GM12878 (cell line): ENCODE measurements around the gene CFAP126. TPM values are rescaled to one million over a fixed set of nuclear protein-coding genes. Genes with fewer than 3 reads are reported as not detected.

Source experiments
- ATAC-seq: fragments of 200-7000 bp; cut with Tn5 transposase; 3 replicates; pipeline ENCODE4 v1.9.1; 2020; ENCODE audit warnings: mild to moderate bottlenecking, moderate library complexity
- BruUV-seq: library from RNA; stranded (reverse); fragments of 400-500 nt; replicated peaks from 2 replicates; lab custom pipeline; 2021; lab: Mats Ljungman, UMichigan
- CTCF ChIA-PET: fragments of 300-600 bp; sonication (Branson Sonifier 250); formaldehyde crosslinking; extraction: SDS; loops from one replicate; lab custom pipeline; 2021; ENCODE audit warnings: inconsistent platforms; lab: Yijun Ruan, JAX
- POLR2A ChIA-PET: fragments of 350-600 bp; formaldehyde crosslinking; extraction: SDS; loops from one replicate; lab custom pipeline; 2021; ENCODE audit warnings: inconsistent platforms; lab: Charles Lee
- RAD21 ChIA-PET: fragments of 300-600 bp; sonication (Branson Sonifier 250); formaldehyde crosslinking; loops from one replicate; lab custom pipeline; 2023; ENCODE audit warnings: antibody characterized with exemption; ENCODE audit not compliant: unreplicated experiment; lab: Charles Lee
- SMC1A ChIA-PET: fragments of 300-600 bp; sonication (Branson Sonifier 250); formaldehyde crosslinking; loops from one replicate; lab custom pipeline; 2023; ENCODE audit not compliant: unreplicated experiment, uncharacterized antibody; lab: Charles Lee
- DNase-seq: peaks from one replicate; pipeline ENCODE4 v3.0.0-alpha.2; 2011; ENCODE audit warnings: low read depth, low spot score
- FAIRE-seq: peaks from 3 replicates; lab custom pipeline; 2011; peaks lifted over from hg19 to GRCh38; lab: Jason Lieb, UNC
- H2AFZ ChIP-seq: 2 replicates; pipeline ENCODE4 v1.6.0; 2011; ENCODE audit warnings: low read depth, low read length, control low read depth; ENCODE audit not compliant: control insufficient read depth
- H3K27ac ChIP-seq: 2 replicates; pipeline ENCODE4 v1.5.1; 2011; ENCODE audit warnings: control low read depth; ENCODE audit not compliant: control insufficient read depth, insufficient read depth
- H3K27me3 ChIP-seq, 2 experiments: replicated peaks in 1 of 2; 2 replicates each; pipeline versions ENCODE4 v1.6.0 to v1.6.1; 2011; ENCODE audit warnings: low read length in 1 of 2; ENCODE audit not compliant: control insufficient read depth in 2 of 2, insufficient read depth in 2 of 2
- H3K36me3 ChIP-seq, 2 experiments: 2 replicates each; pipeline ENCODE4 v1.5.1; 2011; ENCODE audit warnings: low read length in 1 of 2; ENCODE audit not compliant: control insufficient read depth in 2 of 2, insufficient read depth in 2 of 2
- H3K4me1 ChIP-seq: 2 replicates; pipeline ENCODE4 v1.6.1; 2011; ENCODE audit warnings: mild to moderate bottlenecking, low read length, moderate library complexity, mixed read lengths; ENCODE audit not compliant: control insufficient read depth, insufficient read depth
- H3K4me2 ChIP-seq: 2 replicates; pipeline ENCODE4 v1.6.0; 2011; ENCODE audit warnings: control low read depth; ENCODE audit not compliant: control insufficient read depth, insufficient read depth
- H3K4me3 ChIP-seq: fragments of 200-600 bp; sonication (generic); 2 replicates; pipeline ENCODE4 v1.5.1; 2016
- H3K79me2 ChIP-seq: 2 replicates; pipeline ENCODE4 v1.6.0; 2011; ENCODE audit warnings: low read length; ENCODE audit not compliant: control insufficient read depth, insufficient read depth
- H3K9ac ChIP-seq: 2 replicates; pipeline ENCODE4 v1.8.0; 2011; ENCODE audit warnings: low read length, control low read depth, mixed read lengths; ENCODE audit not compliant: control insufficient read depth, insufficient read depth
- H3K9me3 ChIP-seq: replicated peaks from 3 replicates; pipeline ENCODE4 v1.5.1; 2011; ENCODE audit warnings: mild to moderate bottlenecking, low read length; ENCODE audit not compliant: control insufficient read depth, insufficient read depth
- H4K20me1 ChIP-seq: 2 replicates; pipeline ENCODE4 v1.6.0; 2011; ENCODE audit not compliant: control insufficient read depth, insufficient read depth
- CEBPB ChIP-seq, 2 experiments: fragments of 150-350 bp in 1 of 2; IDR thresholded peaks; 2 replicates each; pipeline ENCODE4 v1.6.1; 2012 to 2014; ENCODE audit warnings: low read depth in 2 of 2, low read length in 2 of 2, borderline replicate concordance in 1 of 2, inconsistent platforms in 1 of 2
- MXI1 ChIP-seq: fragments of 150-350 bp; IDR thresholded peaks from 2 replicates; pipeline ENCODE4 v1.6.1; 2011; ENCODE audit warnings: low read depth, mild to moderate bottlenecking, inconsistent platforms, low read length, improper control_type of control experiment
- PML ChIP-seq: IDR thresholded peaks from 2 replicates; pipeline ENCODE4 v1.6.1; 2012; ENCODE audit warnings: low read length, inconsistent platforms
- POLR2AphosphoS2 ChIP-seq: IDR thresholded peaks from 2 replicates; pipeline ENCODE4 v1.6.1; 2011; ENCODE audit warnings: low read depth, mild to moderate bottlenecking, low read length, improper control_type of control experiment, moderate library complexity
- RAD51 ChIP-seq: fragments of 450-650 bp; IDR thresholded peaks from 2 replicates; pipeline ENCODE4 v1.6.1; 2016; ENCODE audit warnings: moderate library complexity, mild to moderate bottlenecking, inconsistent platforms
- SIX5 ChIP-seq: IDR thresholded peaks from 2 replicates; pipeline ENCODE4 v1.6.1; 2011; ENCODE audit warnings: mild to moderate bottlenecking, low read depth, low read length, moderate library complexity; ENCODE audit not compliant: severe bottlenecking
- WGBS: methylation state at CpG from one replicate; pipeline ENCODE4 v1.1.6; 2016; ENCODE audit warnings: low lambda C conversion rate; ENCODE audit not compliant: insufficient replicate concordance, insufficient coverage; ENCODE audit errors: missing lambda C conversion rate; 5-methylcytosine and 5-hydroxymethylcytosine counted together
- in situ Hi-C: fragments of 300-500 bp; cut with MboI; formaldehyde crosslinking; loops from 9 replicates; pipeline ENCODE4 v1.14.3; 2018; ENCODE audit warnings: mixed read lengths
- intact Hi-C: fragments of 100-400 bp; cut with micrococcal nuclease; formaldehyde crosslinking; loops from one replicate; pipeline ENCODE4 v1.14.2; 2022; ENCODE audit not compliant: unreplicated experiment
- polyA plus RNA-seq, 11 experiments: library from polyadenylated mRNA; depleted of rRNA in 4 of 11; unstranded in 6 of 11; stranded (reverse) in 5 of 11; fragments of >200 nt; fragmentation: Nextera tagmentation in 4 of 11; fragmentation: Illumina TruSeq in 1 of 11; extraction: Ambion mirVana in 4 of 11; extraction: Trizol in 1 of 11; gene quantifications; 1 replicate in 1 of 11; 2 replicates in 10 of 11; pipeline versions ENCODE4 v1.2.1 to v1.2.3, GENCODE V29; 2011 to 2016; ENCODE audit warnings: inconsistent platforms in 2 of 11, missing spikeins in 2 of 11, low read depth in 1 of 11
- total RNA-seq, 4 experiments: library from RNA; depleted of rRNA in 3 of 4; stranded (reverse); fragments of >200 nt in 3 of 4; fragmentation: Illumina TruSeq in 1 of 4; extraction: Trizol in 1 of 4; gene quantifications; 2 replicates each; pipeline versions ENCODE4 v1.2.1 to v1.2.3, GENCODE V29; 2013 to 2021
- TF ChIP-seq, protein P1 (sequence below): IDR thresholded peaks from 2 replicates; pipeline ENCODE4 v1.6.1; 2012; ENCODE audit warnings: improper control_type of control experiment, low read depth, low read length; ENCODE audit not compliant: insufficient replicate concordance
- TF ChIP-seq, protein P2 (sequence below): IDR thresholded peaks from 2 replicates; pipeline ENCODE4 v1.6.1; 2012; ENCODE audit warnings: low read length, inconsistent platforms
- TF ChIP-seq, protein P3 (sequence below): fragments of 450-650 bp; IDR thresholded peaks from 2 replicates; pipeline ENCODE4 v1.6.1; 2017; ENCODE audit warnings: mild to moderate bottlenecking, low read depth, inconsistent platforms; ENCODE audit not compliant: poor library complexity, severe bottlenecking

Gene CFAP126
- total and polyA plus RNA-seq, 10 of the 15 experiments (the other 5 are each of a cell fraction or from before 2014, with no cell fraction given): not detected

DNA sequence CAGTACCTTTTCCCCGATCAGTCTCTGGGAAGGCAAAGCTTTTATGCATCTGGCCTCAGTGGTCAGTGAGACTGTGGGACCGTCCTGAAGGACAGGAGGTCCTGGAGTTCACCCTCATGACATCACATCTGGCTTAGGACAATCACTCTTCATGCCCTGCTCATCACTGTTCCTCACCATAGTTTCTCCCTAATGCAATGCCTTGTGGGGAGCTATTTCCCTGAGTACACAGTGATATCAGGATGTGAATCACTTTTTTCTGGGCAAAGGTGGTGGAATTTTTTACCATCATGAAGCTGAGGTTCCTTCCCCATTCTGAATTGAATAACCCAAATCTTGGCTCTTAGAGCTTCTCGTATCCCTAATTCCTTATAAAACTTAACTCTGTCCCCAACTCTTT is 34.8 kb upstream of the CFAP126 start:
- Histone ChIP-seq H3K9me3 (no peaks in the 10 kb centered on the region), H3K27ac (no peak overlapping the region), H3K27me3 (no peaks in the 10 kb centered on the region), H2AFZ (no peak overlapping the region), H3K79me2 (no peaks in the 10 kb centered on the region), H3K36me3 (no peaks in the 10 kb centered on the region), H4K20me1 (no peaks in the 10 kb centered on the region), H3K4me1 (0 out of 2 replicates have a peak, but pooled peaks cover 3% of the 10 kb centered on the region), H3K4me3 (no peak overlapping the region), H3K4me2 (no peak overlapping the region), H3K9ac (no peak overlapping the region)
- intact Hi-C loops (no loop called here), in situ Hi-C loops (no loop called here)
- ChIA-PET CTCF (no interaction called here), SMC1A (interaction anchor here (0.7 kb wide), 1 partner anchor 547 kb away, joined by 3 read pairs; no protein-coding TSS in a partner anchor), RAD21 (no interaction called here), POLR2A (interaction anchor here (0.6 kb wide), 2 partner anchors 27 to 113 kb away, joined by 3 to 6 read pairs; no protein-coding TSS in a partner anchor)
- TF ChIP-seq SIX5 (no peak), RAD51 (no peak), PML (no peak), POLR2AphosphoS2 (no peak), MXI1 (no peak), CEBPB (IDR thresholded peaks at IDR 0.05; ENCODE audit: borderline replicate concordance in 1 of 2, low read depth in 2 of 2, low read length in 2 of 2) (no peak)
- TF ChIP-seq, protein P1, sequence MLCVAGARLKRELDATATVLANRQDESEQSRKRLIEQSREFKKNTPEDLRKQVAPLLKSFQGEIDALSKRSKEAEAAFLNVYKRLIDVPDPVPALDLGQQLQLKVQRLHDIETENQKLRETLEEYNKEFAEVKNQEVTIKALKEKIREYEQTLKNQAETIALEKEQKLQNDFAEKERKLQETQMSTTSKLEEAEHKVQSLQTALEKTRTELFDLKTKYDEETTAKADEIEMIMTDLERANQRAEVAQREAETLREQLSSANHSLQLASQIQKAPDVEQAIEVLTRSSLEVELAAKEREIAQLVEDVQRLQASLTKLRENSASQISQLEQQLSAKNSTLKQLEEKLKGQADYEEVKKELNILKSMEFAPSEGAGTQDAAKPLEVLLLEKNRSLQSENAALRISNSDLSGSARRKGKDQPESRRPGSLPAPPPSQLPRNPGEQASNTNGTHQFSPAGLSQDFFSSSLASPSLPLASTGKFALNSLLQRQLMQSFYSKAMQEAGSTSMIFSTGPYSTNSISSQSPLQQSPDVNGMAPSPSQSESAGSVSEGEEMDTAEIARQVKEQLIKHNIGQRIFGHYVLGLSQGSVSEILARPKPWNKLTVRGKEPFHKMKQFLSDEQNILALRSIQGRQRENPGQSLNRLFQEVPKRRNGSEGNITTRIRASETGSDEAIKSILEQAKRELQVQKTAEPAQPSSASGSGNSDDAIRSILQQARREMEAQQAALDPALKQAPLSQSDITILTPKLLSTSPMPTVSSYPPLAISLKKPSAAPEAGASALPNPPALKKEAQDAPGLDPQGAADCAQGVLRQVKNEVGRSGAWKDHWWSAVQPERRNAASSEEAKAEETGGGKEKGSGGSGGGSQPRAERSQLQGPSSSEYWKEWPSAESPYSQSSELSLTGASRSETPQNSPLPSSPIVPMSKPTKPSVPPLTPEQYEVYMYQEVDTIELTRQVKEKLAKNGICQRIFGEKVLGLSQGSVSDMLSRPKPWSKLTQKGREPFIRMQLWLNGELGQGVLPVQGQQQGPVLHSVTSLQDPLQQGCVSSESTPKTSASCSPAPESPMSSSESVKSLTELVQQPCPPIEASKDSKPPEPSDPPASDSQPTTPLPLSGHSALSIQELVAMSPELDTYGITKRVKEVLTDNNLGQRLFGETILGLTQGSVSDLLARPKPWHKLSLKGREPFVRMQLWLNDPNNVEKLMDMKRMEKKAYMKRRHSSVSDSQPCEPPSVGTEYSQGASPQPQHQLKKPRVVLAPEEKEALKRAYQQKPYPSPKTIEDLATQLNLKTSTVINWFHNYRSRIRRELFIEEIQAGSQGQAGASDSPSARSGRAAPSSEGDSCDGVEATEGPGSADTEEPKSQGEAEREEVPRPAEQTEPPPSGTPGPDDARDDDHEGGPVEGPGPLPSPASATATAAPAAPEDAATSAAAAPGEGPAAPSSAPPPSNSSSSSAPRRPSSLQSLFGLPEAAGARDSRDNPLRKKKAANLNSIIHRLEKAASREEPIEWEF: no peak
- TF ChIP-seq, protein P2, sequence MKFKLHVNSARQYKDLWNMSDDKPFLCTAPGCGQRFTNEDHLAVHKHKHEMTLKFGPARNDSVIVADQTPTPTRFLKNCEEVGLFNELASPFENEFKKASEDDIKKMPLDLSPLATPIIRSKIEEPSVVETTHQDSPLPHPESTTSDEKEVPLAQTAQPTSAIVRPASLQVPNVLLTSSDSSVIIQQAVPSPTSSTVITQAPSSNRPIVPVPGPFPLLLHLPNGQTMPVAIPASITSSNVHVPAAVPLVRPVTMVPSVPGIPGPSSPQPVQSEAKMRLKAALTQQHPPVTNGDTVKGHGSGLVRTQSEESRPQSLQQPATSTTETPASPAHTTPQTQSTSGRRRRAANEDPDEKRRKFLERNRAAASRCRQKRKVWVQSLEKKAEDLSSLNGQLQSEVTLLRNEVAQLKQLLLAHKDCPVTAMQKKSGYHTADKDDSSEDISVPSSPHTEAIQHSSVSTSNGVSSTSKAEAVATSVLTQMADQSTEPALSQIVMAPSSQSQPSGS: no peak
- TF ChIP-seq, protein P3, sequence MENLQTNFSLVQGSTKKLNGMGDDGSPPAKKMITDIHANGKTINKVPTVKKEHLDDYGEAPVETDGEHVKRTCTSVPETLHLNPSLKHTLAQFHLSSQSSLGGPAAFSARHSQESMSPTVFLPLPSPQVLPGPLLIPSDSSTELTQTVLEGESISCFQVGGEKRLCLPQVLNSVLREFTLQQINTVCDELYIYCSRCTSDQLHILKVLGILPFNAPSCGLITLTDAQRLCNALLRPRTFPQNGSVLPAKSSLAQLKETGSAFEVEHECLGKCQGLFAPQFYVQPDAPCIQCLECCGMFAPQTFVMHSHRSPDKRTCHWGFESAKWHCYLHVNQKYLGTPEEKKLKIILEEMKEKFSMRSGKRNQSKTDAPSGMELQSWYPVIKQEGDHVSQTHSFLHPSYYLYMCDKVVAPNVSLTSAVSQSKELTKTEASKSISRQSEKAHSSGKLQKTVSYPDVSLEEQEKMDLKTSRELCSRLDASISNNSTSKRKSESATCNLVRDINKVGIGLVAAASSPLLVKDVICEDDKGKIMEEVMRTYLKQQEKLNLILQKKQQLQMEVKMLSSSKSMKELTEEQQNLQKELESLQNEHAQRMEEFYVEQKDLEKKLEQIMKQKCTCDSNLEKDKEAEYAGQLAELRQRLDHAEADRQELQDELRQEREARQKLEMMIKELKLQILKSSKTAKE: no peak
- ATAC-seq: no peak
- FAIRE-seq: no peak
- WGBS: 63% methylated on average over 3 of the region's 3 CpGs
- DNase-seq: no peak
- BruUV-seq: no TSS peak
